Measurements from ENCODE around the gene RNF208.

Gene RNF208

GRCh38 chr9:137228506-137228967 lies 6.5 kb upstream of the RNF208 start:
- no peak overlapping the region for H3K4me3 ChIP-seq (ENCODE audit: low read depth, low read length)
- no peak for DNase-seq
- H3K9me3 ChIP-seq = no peaks in the 10 kb centered on the region

DNA sequence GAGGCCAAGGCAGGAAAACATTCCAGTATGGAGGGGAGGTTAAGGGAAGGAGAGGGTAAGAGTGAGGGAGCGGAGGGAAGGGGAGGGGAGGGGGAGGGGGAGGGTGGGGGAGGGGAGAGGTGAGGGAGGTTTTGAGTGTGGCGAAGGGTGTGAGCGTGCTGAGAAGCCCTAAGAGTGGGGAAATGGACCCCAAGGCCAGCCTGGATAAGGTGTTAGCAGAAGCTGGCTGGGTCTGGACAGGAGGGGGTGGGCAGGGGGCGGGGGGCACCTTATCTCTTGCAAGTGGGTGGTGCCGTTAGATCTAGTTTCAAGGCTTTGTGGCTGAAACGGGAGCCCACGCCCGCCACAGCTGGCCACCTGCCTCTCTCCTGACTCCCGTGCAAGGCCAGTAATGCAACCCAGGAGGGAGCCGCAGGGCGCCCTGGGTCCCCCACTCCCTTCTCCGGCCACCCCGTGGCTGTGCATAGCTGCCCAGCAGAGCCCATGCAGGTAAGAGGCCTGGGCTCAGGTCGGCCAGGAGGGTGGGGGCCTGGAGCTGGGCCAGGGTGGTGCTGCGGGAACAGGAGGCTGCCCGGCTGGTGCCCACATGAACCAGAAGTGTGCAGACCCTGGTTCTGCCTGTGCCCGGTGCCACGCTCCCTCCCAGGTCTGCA lies 5.9 kb upstream of the RNF208 start:
- Histone ChIP-seq H3K4me3 (ENCODE audit: low read depth, low read length) (no peak overlapping the region), H3K27me3 (no peaks in the 10 kb centered on the region), H3K4me1 (peaks cover 8% of the 10 kb centered on the region), H3K9me3 (no peaks in the 10 kb centered on the region), H3K36me3 (no peaks in the 10 kb centered on the region)
- DNase-seq = no peak
- no peak for TF ChIP-seq CTCF (IDR thresholded peaks at IDR 0.05; ENCODE audit: low read depth, low read length)

More at GRCh38 chr9:137228506-137228967, 6.5 kb upstream of the RNF208 start:
- no peak for TF ChIP-seq CTCF (IDR thresholded peaks at IDR 0.05; ENCODE audit: low read depth, low read length)
- H3K27me3 ChIP-seq = no peaks in the 10 kb centered on the region
- H3K36me3 ChIP-seq = no peaks in the 10 kb centered on the region
- peaks cover 7% of the 10 kb centered on the region; the same call in 1 of the 2 replicates for H3K4me1 ChIP-seq

DNA sequence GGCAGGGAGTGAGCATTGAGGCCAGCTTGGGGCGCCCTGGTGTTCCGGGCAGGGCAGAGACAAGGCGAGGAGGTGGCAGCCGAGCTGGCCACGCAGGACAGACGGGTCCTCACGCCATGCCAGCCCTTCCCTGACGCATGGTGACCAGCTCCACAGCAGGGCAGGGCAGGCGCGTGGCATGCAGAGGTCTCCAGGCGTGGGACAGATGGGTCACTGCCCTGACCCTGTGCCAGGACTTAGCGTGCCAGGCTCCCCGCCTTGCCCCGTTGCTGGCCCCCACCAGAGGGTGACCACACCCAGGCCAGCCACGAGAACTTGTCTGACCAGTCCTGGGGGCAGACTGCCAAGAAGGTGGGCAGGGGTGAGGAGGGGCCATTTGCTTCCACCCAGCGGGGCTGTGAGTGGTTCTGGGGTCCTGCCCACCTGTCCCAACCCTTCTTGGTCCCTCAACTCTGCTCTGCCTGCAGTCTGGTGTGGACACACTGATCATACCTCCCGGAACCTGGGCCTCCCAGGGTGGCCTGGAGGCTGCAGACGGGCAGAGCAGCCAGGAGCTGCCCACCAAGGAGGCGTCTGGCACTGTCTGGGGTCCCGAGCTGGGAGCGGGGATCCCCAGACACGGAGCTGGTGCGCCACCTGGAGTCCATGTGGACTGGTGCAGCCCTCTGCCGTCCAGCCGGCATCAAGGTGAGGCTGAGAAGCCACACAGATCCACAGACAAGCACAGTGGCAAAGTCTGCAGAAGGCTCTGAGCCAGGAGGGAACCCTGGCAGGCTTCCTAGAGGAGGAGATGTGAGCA lies 5.2 kb upstream of the RNF208 start, which contains the start of gene RNF224:
RNF224 (plus strand) TSS at position 449 of the 799 bp plus-strand sequence. CDS start 834 bp downstream, outside the sequence.
- H3K36me3 ChIP-seq = no peaks in the 10 kb centered on the region
- no peaks in the 10 kb centered on the region for H3K9me3 ChIP-seq
- DNase-seq = peak; percentile 90
- no peak within 1 kb of the TSS for H3K4me3 ChIP-seq (ENCODE audit: low read depth, low read length)
- peaks cover 10% of the 10 kb centered on the region for H3K4me1 ChIP-seq
- no peaks in the 10 kb centered on the region for H3K27me3 ChIP-seq
- TF ChIP-seq CTCF (IDR thresholded peaks at IDR 0.05; ENCODE audit: low read depth, low read length) = peak; percentile 91

DNA sequence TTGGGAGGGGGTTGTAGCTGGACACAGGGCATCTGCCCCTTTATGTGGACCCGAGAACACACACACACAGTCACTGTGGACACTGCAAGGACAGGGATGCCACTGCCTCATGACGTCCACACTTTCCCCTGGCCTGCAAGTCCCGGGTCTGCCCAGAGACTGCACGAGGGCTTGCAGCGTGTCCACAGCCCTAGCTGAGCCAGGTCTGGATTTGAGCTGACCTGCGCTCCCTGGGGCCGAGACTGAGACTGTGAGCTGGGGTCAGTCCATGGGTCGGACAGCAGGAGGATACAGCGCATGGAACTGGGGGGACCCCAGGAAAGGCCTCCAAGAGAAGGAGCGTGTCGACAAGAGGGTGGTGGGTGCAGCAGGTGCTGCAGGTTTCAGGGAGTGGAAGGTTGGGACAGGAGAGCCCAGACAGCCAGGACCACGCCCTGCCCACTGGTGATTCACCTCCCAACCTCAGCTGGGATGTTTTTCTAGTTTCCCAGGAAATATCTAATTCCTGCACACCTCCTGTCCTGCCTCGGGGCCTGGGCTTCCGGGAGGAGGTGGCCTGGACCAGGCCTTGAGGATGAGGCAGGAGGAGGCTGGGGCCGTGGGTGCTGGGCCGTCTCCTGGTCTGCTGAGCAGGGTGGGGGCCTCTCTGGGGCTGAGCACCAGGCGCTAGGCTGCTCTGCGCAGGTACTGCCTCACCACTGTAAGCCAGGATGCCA lies 4.5 kb upstream of the RNF208 start:
- Histone ChIP-seq H3K4me3 (ENCODE audit: low read depth, low read length) (no peak overlapping the region), H3K4me1 (peaks cover 10% of the 10 kb centered on the region)

DNA sequence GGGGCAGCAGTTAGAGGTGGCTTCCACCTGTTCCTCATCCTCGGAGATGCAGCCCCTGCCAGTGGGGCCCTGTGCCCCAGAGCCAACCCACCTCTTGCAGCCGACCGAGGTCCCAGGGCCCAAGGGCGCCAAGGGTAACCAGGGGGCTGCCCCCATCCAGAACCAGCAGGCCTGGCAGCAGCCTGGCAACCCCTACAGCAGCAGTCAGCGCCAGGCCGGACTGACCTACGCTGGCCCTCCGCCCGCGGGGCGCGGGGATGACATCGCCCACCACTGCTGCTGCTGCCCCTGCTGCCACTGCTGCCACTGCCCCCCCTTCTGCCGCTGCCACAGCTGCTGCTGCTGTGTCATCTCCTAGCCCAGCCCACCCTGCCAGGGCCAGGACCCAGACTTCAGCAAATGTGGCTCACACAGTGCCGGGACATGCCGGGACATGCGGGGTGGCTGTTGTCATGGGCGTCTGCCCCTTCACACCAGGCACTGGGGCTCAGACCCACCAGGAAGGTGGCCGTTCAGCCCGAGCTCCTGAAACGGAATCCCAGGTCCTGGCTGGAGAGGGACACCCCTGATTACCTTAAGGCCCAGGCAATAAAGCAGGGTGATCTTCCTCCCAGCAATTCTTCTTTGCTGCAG lies 3.8 kb upstream of the RNF208 start:
- Histone ChIP-seq H3K9me3 (no peaks in the 10 kb centered on the region), H3K27me3 (no peaks in the 10 kb centered on the region), H3K4me1 (peaks cover 10% of the 10 kb centered on the region), H3K36me3 (no peaks in the 10 kb centered on the region), H3K4me3 (ENCODE audit: low read depth, low read length) (no peak overlapping the region)
- DNase-seq = no peak
- TF ChIP-seq CTCF (IDR thresholded peaks at IDR 0.05; ENCODE audit: low read depth, low read length) = no peak

More for the DNA sequence above, 4.5 kb upstream of the RNF208 start:
- H3K36me3 ChIP-seq = no peaks in the 10 kb centered on the region
- H3K27me3 ChIP-seq = no peaks in the 10 kb centered on the region
- no peaks in the 10 kb centered on the region for H3K9me3 ChIP-seq
- DNase-seq = no peak
- no peak for TF ChIP-seq CTCF (IDR thresholded peaks at IDR 0.05; ENCODE audit: low read depth, low read length)

Measured in BE2C (cell line).